ENCODE data around the gene MADD.

MADD gene

GRCh38 chr11:47271328-47271727 is 1.4 kb downstream of the MADD start:
- Histone ChIP-seq H4K8ac (ENCODE audit: low read depth, low read length) (no peak overlapping the region), H3K27me3 (ENCODE audit: insufficient read depth, low read length) (no peaks in the 10 kb centered on the region), H2BK120ac (ENCODE audit: insufficient read depth, low read length, poor library complexity) (no peak overlapping the region), H2AK5ac (ENCODE audit: low read length) (no peak overlapping the region), H3K4ac (ENCODE audit: low read depth, low read length) (no peak overlapping the region), H3K14ac (ENCODE audit: low read length) (no peak overlapping the region), H4K91ac (ENCODE audit: low read depth, low read length) (no peak overlapping the region), H3K9me3 (ENCODE audit: insufficient read depth, low read depth, low read length) (no peaks in the 10 kb centered on the region), H3K79me1 (ENCODE audit: low read length) (peaks cover 17% of the 10 kb centered on the region), H3K4me3 (ENCODE audit: low read depth, low read length) (no peak overlapping the region), H2AFZ (ENCODE audit: insufficient read depth, low read length, poor library complexity) (no peak overlapping the region), H4K12ac (ENCODE audit: low read depth, low read length) (no peak overlapping the region), H3K18ac (ENCODE audit: low read length) (no peak overlapping the region), H3K9ac (ENCODE audit: low read length) (no peak overlapping the region), H3K27ac (ENCODE audit: low read depth, low read length) (no peak overlapping the region), H3K23ac (ENCODE audit: low read length) (no peak overlapping the region), H3K79me2 (ENCODE audit: control insufficient read depth, insufficient read depth, low read length, poor library complexity) (peaks cover 5% of the 10 kb centered on the region), H3K36me3 (ENCODE audit: control insufficient read depth in 1 of 2, insufficient read depth in 2 of 2, low read length in 2 of 2) (peaks cover 16 to 19% of the 10 kb centered on the region in 2 experiments), H2BK12ac (ENCODE audit: low read length) (no peak overlapping the region), H3K4me1 (ENCODE audit: control insufficient read depth in 1 of 2, insufficient read depth in 2 of 2, low read length in 2 of 2) (peaks cover 15 to 20% of the 10 kb centered on the region in 2 experiments), H3K4me2 (ENCODE audit: low read length) (no peak overlapping the region), H2BK5ac (ENCODE audit: low read depth, low read length, poor library complexity) (no peak overlapping the region)
- WGBS (ENCODE audit: extremely low coverage, insufficient coverage, insufficient read length): no CpG with 5 or more reads among the region's 4 CpGs
- no peak for DNase-seq

DNA sequence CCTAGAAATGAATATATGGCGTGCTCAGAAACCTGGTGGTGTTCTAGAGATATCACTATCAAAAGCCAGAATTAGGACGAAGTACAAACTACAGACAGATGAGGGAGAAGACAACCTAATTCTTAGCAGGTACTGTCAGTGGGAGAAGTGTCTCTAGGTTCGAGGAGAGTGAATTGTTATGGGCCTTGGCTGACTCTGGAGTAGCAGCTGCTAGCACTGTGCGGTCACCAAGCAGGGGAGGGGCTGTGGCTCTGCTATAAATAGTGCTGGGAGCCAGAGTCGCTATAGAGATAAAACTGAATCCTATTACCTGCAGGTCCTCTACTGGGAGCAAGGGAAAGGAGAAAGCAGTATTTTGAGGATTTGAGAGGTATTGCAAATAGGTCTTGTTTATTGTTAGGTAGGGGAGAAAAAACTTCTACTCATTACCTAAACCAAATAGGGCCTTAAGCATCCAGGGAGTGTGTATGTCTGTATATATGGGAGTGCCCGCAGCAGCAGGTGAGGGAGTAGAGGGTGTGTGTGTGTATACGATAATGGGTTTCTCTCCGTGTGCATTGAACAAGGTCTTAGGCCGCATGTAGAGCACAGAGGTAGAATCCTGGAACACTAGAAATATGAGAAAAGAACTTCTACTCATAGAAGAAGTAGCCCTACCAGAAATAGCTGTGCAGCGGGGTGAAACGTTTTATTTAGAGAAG is 2.2 kb downstream of the MADD start:
- no peak overlapping the region for H4K91ac ChIP-seq (ENCODE audit: low read depth, low read length)
- no peak overlapping the region for H3K4me2 ChIP-seq (ENCODE audit: low read length)
- no peaks in the 10 kb centered on the region for H3K9me3 ChIP-seq (ENCODE audit: insufficient read depth, low read depth, low read length)
- H3K9ac ChIP-seq (ENCODE audit: low read length): no peak overlapping the region
- H3K36me3 ChIP-seq (ENCODE audit: control insufficient read depth in 1 of 2, insufficient read depth in 2 of 2, low read length in 2 of 2): peaks cover 20 to 26% of the 10 kb centered on the region in 2 experiments
- H3K23ac ChIP-seq (ENCODE audit: low read length): no peak overlapping the region
- H3K18ac ChIP-seq (ENCODE audit: low read length): no peak overlapping the region
- no peak overlapping the region for H4K12ac ChIP-seq (ENCODE audit: low read depth, low read length)
- peaks cover 15 to 20% of the 10 kb centered on the region in 2 experiments for H3K4me1 ChIP-seq (ENCODE audit: control insufficient read depth in 1 of 2, insufficient read depth in 2 of 2, low read length in 2 of 2)
- H3K4ac ChIP-seq (ENCODE audit: low read depth, low read length): peak overlapping the region; percentile 39
- H3K4me3 ChIP-seq (ENCODE audit: low read depth, low read length): no peak overlapping the region
- no peak overlapping the region for H3K27ac ChIP-seq (ENCODE audit: low read depth, low read length)
- no CpG with 5 or more reads among the region's 11 CpGs for WGBS (ENCODE audit: extremely low coverage, insufficient coverage, insufficient read length)
- H2BK120ac ChIP-seq (ENCODE audit: insufficient read depth, low read length, poor library complexity): no peak overlapping the region
- no peak for DNase-seq
- no peaks in the 10 kb centered on the region for H3K27me3 ChIP-seq (ENCODE audit: insufficient read depth, low read length)
- no peak overlapping the region for H4K8ac ChIP-seq (ENCODE audit: low read depth, low read length)
- H2BK5ac ChIP-seq (ENCODE audit: low read depth, low read length, poor library complexity): no peak overlapping the region
- H2BK12ac ChIP-seq (ENCODE audit: low read length): no peak overlapping the region
- peaks cover 17% of the 10 kb centered on the region for H3K79me1 ChIP-seq (ENCODE audit: low read length)
- H2AFZ ChIP-seq (ENCODE audit: insufficient read depth, low read length, poor library complexity): no peak overlapping the region
- no peak overlapping the region for H3K14ac ChIP-seq (ENCODE audit: low read length)
- no peak overlapping the region for H2AK5ac ChIP-seq (ENCODE audit: low read length)
- H3K79me2 ChIP-seq (ENCODE audit: control insufficient read depth, insufficient read depth, low read length, poor library complexity): peaks cover 5% of the 10 kb centered on the region

GRCh38 chr11:47272706-47273105 is 2.8 kb downstream of the MADD start:
- H3K18ac ChIP-seq (ENCODE audit: low read length): no peak overlapping the region
- no peak overlapping the region for H2BK120ac ChIP-seq (ENCODE audit: insufficient read depth, low read length, poor library complexity)
- no peak overlapping the region for H2AK5ac ChIP-seq (ENCODE audit: low read length)
- H3K4me2 ChIP-seq (ENCODE audit: low read length): no peak overlapping the region
- H2BK12ac ChIP-seq (ENCODE audit: low read length): no peak overlapping the region
- no peak overlapping the region for H4K12ac ChIP-seq (ENCODE audit: low read depth, low read length)
- H2BK5ac ChIP-seq (ENCODE audit: low read depth, low read length, poor library complexity): no peak overlapping the region
- no peak for DNase-seq
- no peaks in the 10 kb centered on the region for H3K27me3 ChIP-seq (ENCODE audit: insufficient read depth, low read length)
- peaks cover 5% of the 10 kb centered on the region for H3K79me2 ChIP-seq (ENCODE audit: control insufficient read depth, insufficient read depth, low read length, poor library complexity)
- no peak overlapping the region for H2AFZ ChIP-seq (ENCODE audit: insufficient read depth, low read length, poor library complexity)
- no peak overlapping the region for H4K91ac ChIP-seq (ENCODE audit: low read depth, low read length)
- H3K4me3 ChIP-seq (ENCODE audit: low read depth, low read length): no peak overlapping the region
- no peak overlapping the region for H3K4ac ChIP-seq (ENCODE audit: low read depth, low read length)
- H3K9me3 ChIP-seq (ENCODE audit: insufficient read depth, low read depth, low read length): no peaks in the 10 kb centered on the region
- H3K4me1 ChIP-seq (ENCODE audit: control insufficient read depth in 1 of 2, insufficient read depth in 2 of 2, low read length in 2 of 2): peaks cover 14 to 19% of the 10 kb centered on the region in 2 experiments
- H3K36me3 ChIP-seq (ENCODE audit: control insufficient read depth in 1 of 2, insufficient read depth in 2 of 2, low read length in 2 of 2): peaks cover 20 to 29% of the 10 kb centered on the region in 2 experiments
- H3K14ac ChIP-seq (ENCODE audit: low read length): no peak overlapping the region
- WGBS (ENCODE audit: extremely low coverage, insufficient coverage, insufficient read length): no CpG with 5 or more reads among the region's 1 CpG
- no peak overlapping the region for H3K9ac ChIP-seq (ENCODE audit: low read length)
- peaks cover 17% of the 10 kb centered on the region for H3K79me1 ChIP-seq (ENCODE audit: low read length)
- H4K8ac ChIP-seq (ENCODE audit: low read depth, low read length): no peak overlapping the region
- H3K27ac ChIP-seq (ENCODE audit: low read depth, low read length): no peak overlapping the region
- H3K23ac ChIP-seq (ENCODE audit: low read length): no peak overlapping the region

GRCh38 chr11:47274495-47275235 is 4.7 kb downstream of the MADD start:
- Histone ChIP-seq H3K4me1 (ENCODE audit: control insufficient read depth in 1 of 2, insufficient read depth in 2 of 2, low read length in 2 of 2) (peaks cover 3 to 4% of the 10 kb centered on the region in 2 experiments), H3K4me3 (ENCODE audit: low read depth, low read length) (no peak overlapping the region), H2BK5ac (ENCODE audit: low read depth, low read length, poor library complexity) (no peak overlapping the region), H4K91ac (ENCODE audit: low read depth, low read length) (no peak overlapping the region), H3K14ac (ENCODE audit: low read length) (no peak overlapping the region), H2AFZ (ENCODE audit: insufficient read depth, low read length, poor library complexity) (no peak overlapping the region), H2AK5ac (ENCODE audit: low read length) (no peak overlapping the region), H2BK120ac (ENCODE audit: insufficient read depth, low read length, poor library complexity) (no peak overlapping the region), H4K8ac (ENCODE audit: low read depth, low read length) (no peak overlapping the region), H3K18ac (ENCODE audit: low read length) (peak overlapping the region; percentile 21), H3K9ac (ENCODE audit: low read length) (no peak overlapping the region), H2BK12ac (ENCODE audit: low read length) (no peak overlapping the region), H3K79me1 (ENCODE audit: low read length) (peaks cover 4% of the 10 kb centered on the region), H3K9me3 (ENCODE audit: insufficient read depth, low read depth, low read length) (no peaks in the 10 kb centered on the region), H3K27ac (ENCODE audit: low read depth, low read length) (no peak overlapping the region), H3K23ac (ENCODE audit: low read length) (no peak overlapping the region), H3K4me2 (ENCODE audit: low read length) (no peak overlapping the region), H3K79me2 (ENCODE audit: control insufficient read depth, insufficient read depth, low read length, poor library complexity) (peaks cover 2% of the 10 kb centered on the region), H3K36me3 (ENCODE audit: control insufficient read depth in 1 of 2, insufficient read depth in 2 of 2, low read length in 2 of 2) (peaks cover 23 to 37% of the 10 kb centered on the region in 2 experiments), H4K12ac (ENCODE audit: low read depth, low read length) (no peak overlapping the region), H3K27me3 (ENCODE audit: insufficient read depth, low read length) (no peaks in the 10 kb centered on the region), H3K4ac (ENCODE audit: low read depth, low read length) (no peak overlapping the region)
- no CpG with 5 or more reads among the region's 28 CpGs for WGBS (ENCODE audit: extremely low coverage, insufficient coverage, insufficient read length)
- no peak for DNase-seq

All from trophoblast cell (in vitro differentiated cells and primary cell).